Activated CD8-positive, alpha-beta memory T cell treated with anti-CD3 and anti-CD28 coated beads, Interleukin-2, amount 50 U/mL, for 1 hour (primary cell): Measurements from ENCODE around the gene PSD.

Source experiments
- DNase-seq: peaks from one replicate; pipeline ENCODE4 v3.0.0-alpha.2; 2020; ENCODE audit errors: extremely low read depth

Gene PSD

GRCh38 chr10:102444851-102445250 is 26.3 kb upstream of the PSD start:
- no peak for DNase-seq

DNA sequence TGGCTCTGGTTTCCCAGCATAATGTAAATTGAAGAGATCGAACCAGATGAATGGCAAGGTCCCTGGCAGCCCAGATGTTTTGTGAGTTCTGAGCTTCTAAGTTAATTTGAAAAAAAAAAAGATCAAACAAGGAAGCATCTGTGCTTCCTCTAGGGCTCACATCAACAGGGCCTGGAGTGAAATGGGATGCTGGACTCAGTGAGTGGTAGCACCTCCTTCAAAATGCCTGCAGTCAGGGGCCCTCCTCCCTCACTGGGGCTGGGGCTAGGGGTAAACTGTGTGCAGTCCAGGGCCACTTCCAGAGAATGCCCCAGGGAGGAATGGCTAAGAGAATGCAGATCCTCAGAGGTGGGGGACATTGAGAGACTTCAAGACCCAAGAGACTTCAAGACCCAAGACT is 19.8 kb upstream of the PSD start:
- DNase-seq = no peak

DNA sequence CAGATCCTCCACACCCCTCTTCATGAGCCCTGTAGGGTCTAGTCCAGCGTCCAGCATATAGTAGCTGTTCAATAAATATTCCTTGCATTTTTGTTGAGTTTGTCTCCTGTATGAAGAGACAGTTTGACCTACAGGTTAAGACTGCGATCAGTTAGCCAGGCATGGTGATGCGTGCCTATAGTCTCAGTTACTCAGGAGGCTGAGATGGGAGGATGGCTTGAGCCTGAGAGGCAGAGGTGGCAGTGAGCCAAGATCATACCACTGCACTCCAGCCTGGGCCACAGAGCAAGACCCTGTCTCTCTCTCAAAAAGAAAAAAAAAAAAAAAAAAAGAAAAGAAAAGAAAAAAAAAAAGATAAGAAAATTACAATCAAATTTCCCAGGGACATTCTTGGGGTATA is 18.9 kb upstream of the PSD start:
- DNase-seq = no peak

DNA sequence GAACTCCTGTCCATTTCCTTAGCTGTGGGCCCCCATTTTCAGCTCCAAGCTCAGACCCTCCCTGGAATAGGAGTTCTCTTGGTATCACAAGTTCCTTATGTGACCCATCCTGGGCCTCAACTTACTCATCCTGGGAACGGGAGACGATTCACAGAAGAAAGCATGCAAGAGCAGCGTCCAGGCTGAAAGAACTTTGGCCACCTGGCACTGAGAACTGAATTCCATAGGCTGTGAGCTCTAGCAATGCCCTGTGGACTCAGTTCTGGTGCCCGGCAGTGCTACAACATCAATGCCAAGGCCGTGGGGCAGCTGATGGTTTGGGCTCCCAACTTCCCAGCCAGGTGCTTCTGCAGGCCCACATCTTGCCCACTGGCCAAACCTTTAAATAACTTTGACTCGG is 17.7 kb upstream of the PSD start:
- no peak for DNase-seq

DNA sequence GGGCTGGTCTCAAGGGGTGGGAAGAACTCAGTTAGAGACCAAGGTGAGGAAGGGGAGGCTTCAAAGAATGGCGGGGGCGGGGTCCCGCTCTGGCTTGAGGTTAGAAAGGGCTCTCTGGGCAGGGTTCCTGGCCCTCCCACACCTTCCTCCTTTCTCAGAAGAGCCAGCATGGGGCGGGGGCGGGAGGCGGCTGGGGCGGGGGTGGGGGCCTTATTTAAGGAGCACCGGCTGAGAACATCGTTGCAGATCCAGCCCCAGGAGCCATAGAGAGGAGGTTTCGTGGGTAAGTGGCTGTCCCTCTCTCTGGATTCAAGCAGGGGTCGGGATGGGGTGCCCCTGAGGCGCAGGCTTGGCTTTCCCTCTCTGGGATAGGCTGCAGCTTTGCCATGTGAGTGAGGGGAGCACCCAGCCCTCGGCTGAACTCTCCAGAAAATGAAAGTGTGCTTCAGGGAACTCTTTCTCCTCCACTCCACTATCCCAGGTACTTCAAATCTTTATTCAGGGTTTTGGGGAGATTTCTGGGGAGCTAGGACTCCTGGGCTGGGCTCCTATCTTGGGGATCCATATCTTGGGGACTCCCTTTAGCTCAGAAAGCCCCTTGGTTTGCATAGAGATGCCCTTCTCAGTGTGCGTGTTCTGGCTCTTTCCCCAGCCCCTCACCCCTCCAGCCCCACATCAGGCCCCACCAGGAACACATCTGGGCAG is 17.1 kb upstream of the PSD start:
- DNase-seq = no peak

GRCh38 chr10:102435133-102435497 is 16.5 kb upstream of the PSD start:
- no peak for DNase-seq

GRCh38 chr10:102434394-102435132 is 16.0 kb upstream of the PSD start:
- DNase-seq = no peak

GRCh38 chr10:102433619-102434046 is 15.0 kb upstream of the PSD start:
- no peak for DNase-seq

DNA sequence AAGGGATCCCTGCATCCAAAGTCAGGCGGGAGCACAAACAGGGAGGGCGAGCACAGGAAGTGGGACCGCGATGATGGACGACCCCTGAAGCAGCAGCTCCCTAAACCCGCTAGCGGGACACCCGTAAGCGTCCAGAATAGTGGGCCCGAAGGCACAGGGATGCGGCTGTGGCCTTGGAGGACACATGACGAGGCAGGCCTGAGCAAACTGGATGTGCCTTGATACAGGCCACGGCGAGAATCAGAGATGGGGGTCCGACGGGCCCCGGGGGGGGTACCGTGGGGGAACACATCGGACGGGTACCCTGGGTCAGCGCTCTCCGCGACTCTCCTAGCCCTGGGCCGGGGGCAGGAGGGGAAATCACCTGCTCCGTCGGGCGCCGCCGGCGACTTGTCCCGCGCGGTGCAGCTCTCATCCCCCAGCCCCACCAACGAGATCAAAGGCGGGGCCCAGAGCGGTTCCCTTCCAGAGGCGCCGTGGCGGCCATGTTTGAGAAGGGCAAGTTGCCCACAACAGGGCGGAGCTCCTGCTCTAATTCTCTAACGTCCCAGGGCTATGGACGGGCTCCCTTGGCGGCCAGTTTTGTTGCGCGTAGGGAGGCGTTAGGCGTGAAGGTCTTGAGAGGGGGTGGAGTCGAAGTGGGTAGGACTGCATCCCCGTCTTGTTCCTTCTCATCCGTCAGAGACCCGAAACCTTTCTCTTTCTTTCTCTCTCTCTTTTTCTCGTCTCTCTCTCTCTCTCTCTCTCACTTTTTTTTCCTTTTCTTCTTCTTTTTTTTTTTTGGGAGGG is 13.8 kb upstream of the PSD start, which contains the start of gene CUEDC2:
Gene CUEDC2, minus strand, starts transcription at position 413 of the 789 bp plus-strand sequence. CDS start 7,386 bp downstream, outside the sequence.
- peak; percentile 82 for DNase-seq

GRCh38 chr10:102431452-102432124 is 13.0 kb upstream of the PSD start:
- DNase-seq = no peak

DNA sequence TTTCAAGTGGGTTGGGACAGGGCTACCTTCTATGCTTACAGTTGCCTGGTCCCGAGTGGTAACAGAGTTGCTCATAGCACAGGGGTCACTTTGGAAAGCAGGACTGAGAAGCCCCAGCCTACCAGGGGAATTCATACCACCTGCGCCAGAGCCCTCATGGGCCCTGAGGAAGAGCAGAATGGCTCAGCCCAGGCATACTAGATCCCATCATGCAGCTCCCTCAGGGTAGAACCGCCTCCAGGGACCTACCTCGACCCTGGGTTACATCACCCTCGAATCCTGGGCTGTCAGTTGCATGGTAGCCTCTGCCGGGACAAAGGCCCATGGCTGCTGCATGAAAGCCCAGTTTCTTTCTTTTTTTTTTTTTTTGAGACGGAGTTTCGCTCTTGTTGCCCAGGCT is 10.9 kb upstream of the PSD start:
- DNase-seq = no peak

- DNase-seq = no peak
These were observed 8.3 kb upstream of the PSD start for GRCh38 chr10:102426803-102427287.

GRCh38 chr10:102425444-102425843 is 6.9 kb upstream of the PSD start:
- no peak for DNase-seq

DNA sequence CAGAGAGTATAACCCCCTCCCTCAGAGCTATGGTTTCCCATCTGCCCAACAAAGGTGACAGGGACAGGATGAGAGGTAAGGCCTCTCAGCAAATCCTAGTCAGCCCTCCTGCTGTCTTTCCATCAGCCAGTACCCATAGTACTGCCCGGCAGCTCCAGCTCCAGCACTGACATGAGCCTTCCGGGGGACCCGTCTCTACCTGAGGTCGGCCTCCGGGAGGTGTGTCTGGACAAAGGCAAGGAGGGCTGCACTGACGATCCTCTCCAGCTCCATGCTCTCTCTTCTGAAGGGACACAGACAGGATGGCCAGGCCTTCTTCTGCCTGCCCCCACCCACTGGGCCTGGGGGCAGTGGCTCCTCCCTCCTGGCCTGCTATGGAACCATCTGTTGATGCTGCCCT is 6.3 kb upstream of the PSD start:
- no peak for DNase-seq

DNA sequence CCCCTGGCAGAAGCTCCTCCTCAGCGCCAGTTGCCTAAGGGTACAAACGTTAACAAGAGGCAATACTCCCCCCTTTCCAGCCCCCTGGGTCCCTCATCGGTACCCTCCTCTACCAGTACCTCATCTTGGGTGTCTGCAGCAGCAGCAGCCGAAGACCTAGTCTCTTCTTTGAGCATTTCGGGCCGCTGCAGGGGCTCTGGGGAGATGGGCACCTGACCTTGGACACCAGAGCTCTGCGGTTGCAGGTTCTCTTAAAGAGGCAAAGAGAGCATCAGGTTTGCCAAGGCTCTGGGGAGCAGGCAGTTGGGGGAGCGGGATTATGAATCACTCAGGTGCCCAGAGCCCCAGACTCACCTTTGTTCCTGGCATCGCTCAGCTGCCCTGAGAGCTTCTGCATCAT is 5.6 kb upstream of the PSD start:
- DNase-seq = no peak

- DNase-seq = no peak
These were observed 4.9 kb upstream of the PSD start for GRCh38 chr10:102423372-102423968.

- DNase-seq = no peak
These were observed 4.1 kb upstream of the PSD start for GRCh38 chr10:102422545-102423129.

DNA sequence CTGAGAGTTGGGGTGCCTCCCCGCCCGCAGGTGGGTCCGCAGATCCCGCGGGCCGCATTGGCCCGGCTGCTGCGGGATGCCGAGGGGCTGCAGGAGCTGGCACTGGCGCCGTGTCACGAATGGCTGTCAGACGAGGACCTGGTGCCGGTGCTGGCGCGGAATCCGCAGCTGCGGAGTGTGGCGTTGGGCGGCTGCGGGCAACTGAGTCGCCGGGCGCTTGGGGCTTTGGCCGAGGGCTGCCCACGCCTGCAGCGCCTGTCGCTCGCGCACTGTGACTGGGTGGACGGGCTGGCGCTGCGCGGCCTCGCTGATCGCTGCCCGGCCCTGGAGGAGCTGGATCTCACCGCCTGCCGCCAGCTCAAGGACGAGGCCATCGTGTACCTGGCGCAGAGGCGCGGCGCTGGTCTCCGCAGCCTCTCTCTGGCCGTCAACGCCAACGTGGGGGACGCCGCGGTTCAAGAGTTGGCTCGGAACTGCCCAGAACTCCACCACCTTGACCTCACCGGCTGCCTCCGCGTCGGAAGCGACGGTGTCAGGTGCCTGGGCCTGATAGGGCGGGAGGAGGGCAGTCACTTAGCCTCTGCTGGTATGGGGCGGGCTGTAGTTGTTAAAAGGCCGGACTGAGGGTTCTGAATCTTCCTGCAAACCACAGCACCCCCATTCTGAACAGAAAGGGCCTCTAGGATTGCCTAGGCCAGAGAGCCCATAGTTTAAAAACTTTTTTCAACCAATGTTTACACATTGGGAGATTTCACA is 3.4 kb upstream of the PSD start:
- no peak for DNase-seq

DNA sequence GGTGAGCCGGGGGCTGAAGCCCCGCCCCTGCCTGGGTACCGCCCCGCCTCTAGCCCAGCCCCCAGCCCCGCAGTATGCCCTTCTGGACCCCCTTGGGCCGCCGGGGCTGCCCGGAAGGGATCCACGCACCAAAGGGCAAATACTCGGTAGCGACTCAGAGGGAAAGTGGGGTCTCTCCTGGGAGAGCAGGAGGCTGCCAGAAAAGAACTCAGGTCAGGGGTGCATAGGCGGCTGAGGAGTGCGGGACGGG is 2.8 kb upstream of the PSD start:
- no peak for DNase-seq

DNA sequence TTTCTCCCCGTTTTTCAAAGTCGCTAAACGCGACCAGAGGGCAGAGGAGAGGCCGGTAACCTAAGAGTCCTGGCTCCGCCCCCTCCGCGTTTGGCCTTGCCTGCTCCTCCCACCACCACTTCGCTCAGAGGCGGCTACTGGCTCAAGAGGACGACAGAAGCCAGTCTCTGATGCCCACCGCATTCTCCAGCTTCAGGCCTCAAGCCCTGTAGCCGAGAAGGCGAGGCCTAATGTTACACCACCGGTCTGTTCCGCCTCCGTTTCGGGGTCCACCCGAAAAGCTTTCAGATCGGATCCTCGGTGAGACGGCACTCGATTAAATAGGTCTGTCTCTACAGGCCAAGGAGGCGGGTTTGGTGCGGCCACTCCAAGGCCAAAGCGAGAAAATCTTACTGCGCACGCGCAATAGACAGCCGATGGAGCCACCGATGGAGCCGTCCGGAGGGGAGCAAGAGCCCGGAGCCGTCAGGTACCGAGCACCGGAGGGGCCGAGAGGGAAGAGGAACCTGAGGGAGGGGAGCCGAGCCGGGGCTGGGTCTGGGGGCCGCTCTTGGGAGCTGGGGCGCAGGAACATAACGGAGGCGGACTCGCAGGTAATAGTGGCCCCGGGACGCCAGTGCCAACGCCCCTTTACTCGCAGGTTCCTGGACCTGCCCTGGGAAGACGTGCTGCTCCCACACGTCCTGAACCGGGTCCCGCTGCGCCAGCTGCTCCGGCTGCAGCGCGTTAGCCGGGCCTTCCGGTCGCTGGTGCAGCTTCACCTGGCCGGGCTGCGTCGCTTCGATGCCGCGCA is 2.3 kb upstream of the PSD start, which contains the start of gene FBXL15:
Gene FBXL15, plus strand, starts transcription at position 123 of the 793 bp plus-strand sequence. Its CDS starts 294 bp downstream, at position 417.
- peak; percentile 94 for DNase-seq
